CD4-positive, alpha-beta T cell treated with Interleukin-17A for 1 hour (primary cell): ENCODE data around the gene RPP14.
"Not testable (repeated sequence)": the region's sequence is repeated elsewhere in the genome, so short reads cannot be mapped to it uniquely, and the experiment has no call there.

ENCODE experiments used
- DNase-seq: peaks from one replicate; pipeline ENCODE4 v3.0.0-alpha.2; 2020

The RPP14 gene

DNA sequence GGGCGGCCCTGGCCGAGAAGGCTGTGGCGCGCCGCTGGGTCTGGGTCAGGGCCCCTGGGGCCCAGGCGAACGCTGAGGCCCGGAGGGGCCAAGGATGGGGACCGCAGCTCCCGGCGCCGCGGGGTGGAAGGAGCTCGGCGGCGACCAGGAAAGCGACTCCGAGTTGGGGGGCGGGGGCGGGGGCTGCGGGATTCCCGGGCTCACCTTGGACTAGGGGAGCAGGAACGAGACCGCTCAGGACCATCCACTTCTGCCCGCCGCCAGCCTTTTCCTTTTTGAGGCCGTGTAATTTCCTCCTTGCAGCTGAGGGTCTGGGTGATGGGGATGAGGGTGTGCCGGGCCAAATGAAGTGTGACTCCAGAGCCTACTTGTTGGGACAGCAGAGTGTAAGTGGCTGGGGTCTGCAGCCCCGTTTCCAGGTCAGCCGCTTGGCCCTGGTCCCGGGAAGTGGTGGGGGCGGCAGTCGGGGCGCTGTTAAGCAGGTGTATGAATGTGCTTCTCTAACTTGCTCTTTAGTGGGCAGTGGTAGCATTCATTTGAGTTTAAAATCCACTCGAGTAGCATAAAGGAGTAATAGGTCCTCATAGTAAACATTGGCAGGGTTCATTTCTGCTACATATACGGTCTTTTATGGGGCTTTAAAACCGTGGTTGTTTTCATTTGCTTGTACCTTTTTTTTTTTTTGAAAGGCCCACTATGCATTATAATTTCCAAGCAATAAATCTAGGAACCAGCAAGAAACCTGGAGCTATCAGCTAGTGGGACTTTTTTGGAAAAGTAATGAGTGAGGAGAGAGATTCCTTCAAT lies 27.4 kb downstream of the RPP14 start:
- DNase-seq, result peak; percentile 23

DNA sequence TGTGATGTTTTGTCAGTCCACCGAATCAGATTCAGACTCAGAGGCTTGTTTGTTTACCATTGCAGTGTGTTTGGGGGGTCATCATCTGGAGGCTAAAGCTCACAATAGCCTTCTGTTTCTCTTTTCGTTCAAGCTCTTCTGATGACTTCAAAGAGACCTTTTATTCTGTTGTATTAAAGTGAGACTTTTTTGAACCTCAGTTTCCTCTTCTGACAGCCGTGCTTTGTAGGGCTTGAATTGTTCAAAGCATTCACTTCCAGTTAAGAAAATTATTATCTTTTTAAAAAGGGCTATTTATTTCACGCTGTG lies 27.9 kb downstream of the RPP14 start:
- DNase-seq, result no peak

DNA sequence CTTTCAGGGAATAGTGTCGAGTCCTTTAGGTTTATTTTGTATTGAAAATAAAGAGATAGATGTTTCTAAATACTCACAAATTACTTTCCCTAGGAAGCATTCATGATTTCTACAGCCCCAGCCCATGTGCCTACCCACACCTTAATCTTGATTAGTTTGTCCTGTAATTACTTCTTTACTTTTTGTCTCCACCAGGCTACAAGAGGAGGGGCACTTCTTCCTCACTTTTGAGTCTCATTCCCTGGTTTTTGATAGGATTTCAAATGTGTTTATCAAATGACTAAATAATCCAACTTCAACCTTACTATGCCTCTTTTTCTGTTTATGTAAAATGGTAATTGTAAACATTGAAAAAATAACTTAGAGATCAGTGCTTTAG lies 28.4 kb downstream of the RPP14 start:
- no peak for DNase-seq

DNA sequence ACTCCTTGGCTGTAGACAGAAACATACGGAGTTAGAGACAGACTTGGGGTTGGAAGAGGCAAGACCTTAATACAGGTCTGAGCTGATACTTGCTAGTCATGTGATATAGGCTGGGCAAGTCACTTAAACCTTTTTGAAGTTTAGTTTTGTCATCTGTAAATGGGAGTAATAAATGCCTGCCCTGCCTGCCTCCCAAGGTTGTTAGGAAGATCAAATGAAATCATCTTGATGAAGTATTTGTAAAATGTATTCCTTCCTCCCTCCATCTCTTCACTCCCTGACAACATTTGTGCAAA lies 29.6 kb downstream of the RPP14 start:
- no peak for DNase-seq

DNA sequence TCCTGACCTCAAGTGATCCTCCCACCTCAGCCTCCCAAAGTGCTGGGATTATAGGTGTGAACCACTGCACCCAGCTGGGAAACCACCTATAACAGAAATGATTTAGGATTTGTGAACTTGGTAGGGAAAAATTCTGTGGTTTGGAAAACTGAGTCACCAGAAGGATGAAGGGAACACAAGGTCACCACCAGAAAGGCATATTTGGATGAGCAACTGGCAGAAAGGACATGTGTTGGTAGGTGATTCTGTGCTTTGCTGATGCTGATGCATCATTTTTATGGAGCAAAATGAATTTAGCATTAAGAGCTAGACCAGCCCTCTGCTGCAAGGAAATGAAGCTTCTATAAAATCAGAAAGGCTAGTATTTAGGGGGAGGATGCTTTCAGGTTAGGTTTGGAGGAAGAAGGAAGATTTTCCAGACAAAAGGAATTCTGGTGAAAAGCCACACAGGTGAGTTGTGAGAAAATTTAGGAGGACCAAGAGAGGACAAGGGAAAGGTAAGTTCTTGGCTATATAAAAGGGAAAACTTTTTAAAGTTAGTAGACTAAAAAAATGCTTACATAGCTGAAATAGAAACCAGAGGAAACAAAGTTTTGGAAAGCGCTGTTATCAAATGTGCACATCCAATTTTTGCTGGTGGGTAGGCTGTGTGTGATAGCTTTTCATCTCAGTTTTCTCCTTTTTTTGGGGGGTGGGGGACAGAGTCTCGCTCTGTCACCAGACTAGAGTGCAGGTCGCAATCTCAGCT lies 30.3 kb downstream of the RPP14 start:
- no peak for DNase-seq

DNA sequence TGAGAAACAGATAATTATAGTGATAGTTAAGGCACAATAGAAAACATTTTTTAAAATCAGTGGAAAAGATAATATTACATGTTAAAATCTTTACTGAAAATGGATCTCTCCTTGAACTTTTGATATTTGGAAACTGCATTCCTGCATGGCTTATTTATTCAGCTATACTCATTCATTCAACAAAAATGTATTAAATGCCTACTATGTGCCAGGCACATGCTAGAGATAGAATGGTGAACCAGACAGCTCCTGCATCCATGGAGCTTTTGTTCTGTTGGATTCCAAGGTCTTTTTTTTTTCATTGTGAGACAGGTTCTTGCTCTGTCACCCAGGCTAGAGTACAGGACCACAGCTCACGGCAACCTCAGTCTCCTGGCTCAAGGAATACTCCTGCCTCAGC lies 31.1 kb downstream of the RPP14 start:
- no peak for DNase-seq

DNA sequence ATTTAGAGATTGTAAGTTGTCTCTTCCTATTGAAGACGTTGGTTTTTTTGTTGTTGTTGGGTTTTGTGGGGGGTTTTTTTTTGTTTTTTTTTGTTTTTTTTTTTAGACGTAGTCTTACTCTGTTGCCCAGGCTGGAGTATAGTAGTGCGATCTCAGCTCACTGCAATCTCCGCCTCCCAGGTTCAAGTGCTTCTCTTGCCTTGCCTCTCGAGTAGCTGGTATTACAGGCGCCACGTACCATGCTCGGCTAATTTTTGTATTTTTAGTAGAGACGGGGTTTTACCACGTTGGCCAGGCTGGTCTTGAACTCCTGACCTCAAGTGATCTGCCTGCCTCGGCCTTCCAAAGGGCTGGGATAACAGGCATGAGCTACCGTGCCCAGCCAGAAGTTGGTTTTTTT lies 33.1 kb downstream of the RPP14 start:
- DNase-seq, result not testable (repeated sequence)

DNA sequence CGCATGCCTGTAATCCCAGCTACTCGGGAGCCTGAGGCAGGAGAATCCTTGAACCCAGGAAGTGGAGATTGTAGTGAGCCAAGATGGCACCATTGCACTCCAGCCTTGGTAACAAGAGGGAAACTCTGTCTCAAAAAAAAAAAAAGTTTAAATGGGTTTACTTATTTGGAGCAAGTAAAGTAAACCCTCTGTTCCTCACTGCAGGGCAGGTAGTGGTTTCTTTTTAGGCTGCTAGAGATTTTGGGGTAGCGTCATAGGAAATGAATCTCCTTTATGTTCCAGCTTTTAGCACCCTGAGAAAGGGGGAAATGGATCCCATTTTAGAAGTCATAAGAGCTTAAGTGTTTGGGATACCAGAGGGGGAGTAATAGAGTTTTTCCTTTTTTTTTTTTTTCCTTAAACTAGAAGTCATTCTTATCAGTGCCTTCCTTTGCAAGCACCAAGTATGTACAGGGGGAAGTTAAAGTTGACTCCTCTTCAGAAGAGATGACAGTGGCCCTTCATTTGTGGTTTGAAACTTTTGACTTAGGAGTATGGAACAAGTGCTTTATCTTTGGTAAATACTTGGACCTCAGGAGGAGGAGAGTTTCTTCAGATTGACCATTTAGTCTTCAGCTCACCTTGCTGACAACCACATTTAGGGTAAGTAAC lies 34.7 kb downstream of the RPP14 start:
- no peak for DNase-seq

DNA sequence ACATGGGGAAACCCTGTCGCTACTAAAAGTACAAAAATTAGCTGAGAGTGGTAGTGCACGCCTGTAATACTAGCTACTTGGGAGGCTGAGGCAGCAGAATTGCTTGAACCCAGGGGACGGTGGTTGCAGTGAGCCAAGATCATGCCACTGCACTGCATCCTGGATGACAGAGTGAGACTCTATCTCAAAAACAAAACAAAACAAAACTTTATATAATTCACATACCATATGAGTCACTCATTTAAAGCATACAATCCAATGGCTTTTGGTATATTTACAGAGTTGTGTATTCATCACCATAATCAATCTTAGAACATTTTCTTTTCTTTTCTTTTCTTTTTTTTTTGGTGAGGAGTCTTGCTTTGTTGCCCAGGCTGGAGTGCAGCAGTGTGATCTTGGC lies 35.3 kb downstream of the RPP14 start:
- DNase-seq, result no peak

DNA sequence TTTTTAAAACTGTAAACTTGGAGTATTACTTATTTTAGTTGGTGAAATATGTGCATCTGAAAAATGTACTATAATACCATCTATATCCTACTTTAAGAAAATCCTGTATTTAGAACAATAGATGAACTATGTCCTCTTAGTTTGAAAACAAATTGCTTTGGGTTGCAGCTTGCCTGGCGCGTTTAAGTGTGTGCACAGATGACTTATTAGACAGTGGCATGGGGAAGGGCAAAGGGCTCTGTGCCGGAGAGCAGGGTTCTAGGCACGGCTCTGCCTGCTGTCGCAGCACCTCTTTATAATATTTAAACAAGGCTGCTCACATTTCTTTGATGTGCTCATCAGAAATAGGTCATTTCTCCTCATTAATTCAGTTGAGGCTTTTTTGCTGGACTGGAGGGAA lies 36.6 kb downstream of the RPP14 start:
- DNase-seq, result no peak

DNA sequence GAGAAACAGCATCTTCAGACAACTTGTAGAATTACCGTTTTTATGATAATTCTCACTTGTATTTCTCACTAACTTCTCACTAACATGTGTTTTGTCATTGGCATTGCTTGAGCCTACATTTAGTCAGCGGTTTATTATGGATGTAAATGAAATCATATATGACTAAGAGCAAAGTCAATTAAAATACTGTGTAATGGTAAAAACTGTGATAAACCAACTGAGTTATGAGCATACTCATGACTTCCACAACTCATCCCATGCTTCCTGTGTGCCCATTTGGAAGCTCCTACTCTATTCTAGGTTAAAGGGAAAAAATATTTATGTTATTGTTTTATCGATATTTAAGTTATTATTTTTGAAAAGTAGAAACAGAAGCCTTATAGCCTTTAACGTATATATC lies 39.4 kb downstream of the RPP14 start:
- DNase-seq, result no peak

DNA sequence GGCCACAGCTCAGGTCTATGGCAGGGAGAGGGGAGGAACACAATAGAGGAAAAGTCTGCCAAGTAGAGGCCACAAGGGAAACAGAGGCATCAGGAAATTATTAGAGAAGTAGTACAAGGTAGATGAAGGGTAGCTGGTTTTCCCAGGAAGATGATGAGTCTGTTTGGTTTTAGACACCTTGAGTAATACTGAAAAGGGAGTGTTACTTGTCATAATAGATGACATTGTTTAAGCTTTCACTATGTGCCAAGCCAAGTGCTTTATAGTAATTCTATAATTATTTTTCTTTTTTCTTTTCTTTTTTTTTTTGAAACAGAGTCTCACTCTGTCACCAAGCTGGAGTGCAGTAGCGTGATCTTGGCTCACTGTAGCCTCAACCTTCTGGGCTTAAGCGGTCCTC lies 40.3 kb downstream of the RPP14 start:
- no peak for DNase-seq

DNA sequence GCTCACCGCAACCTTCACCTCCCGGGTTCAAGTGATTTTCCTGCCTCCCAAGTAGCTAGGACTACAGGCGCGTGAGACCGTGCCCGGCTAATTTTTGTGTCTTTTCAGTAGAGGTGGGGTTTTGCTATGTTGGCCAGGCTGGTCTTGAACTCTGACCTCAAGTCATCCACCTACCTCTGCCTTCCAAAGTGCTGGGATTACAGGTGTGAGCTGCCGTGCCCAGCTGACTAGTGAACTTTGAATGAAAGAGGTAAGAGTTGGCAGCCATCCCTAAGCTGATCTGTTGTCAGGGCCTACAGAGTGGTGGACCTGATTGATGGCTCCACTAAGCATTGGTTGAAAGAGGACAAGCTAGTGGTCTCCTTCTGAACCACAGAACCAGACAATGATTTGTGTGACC lies 41.9 kb downstream of the RPP14 start:
- DNase-seq, result no peak

DNA sequence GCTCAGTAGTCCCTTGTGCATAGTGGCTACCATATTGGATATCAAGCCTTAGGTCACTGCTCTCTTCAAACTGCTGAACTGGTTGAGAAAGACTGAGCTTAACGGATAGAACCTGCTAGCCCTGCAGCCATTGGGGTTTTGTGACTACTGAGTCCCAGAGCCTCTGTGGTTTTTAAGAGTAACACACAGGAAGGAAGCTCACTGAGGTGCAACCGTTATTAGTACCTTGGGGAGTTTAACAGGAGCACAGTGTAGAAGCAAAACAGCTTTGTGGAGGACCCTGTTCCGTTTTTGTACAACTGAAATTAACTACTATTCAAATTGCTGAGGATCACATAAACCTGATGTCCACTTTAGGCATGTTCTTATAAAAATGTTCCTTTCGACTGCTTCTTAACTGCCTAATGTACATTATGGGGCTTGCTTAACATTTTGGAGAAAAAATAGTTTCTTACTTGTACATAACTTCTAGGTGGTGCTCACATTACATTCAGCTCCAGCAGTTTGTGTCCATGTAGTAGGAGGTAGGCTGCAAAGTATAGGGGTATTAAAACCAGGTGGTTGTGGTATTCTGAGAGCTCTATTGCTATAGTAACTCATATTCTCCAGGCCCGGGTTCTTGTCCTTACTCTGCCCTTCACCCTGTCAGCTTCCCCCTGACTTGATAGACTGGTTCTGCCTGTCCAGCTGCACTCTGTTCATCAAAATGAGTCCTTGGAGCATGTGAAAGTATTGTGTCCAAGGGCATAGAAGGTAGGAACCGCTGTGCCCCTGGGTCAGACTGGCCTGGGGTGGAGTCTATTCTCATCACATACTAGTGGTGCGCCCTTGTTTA lies 44.0 kb downstream of the RPP14 start:
- DNase-seq, result peak; percentile 22

DNA sequence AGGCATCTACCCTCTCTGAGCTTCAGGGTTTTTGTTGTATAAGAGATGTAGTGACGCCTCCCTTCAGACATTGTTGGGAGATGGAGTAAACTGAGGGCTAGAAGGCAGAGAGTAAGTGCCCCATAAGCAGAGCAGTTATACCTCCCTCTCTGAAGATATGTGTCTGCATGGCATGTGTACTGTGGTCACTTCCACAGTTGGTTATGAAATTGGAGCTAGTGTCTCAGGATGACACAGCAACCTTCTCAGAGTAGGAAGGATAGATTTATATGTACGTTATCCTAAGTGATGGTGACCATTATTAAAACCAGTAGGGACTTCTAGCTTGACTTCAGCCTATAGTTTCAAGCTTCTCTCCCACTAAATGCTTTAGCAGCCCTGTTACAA lies 44.6 kb downstream of the RPP14 start:
- no peak for DNase-seq

DNA sequence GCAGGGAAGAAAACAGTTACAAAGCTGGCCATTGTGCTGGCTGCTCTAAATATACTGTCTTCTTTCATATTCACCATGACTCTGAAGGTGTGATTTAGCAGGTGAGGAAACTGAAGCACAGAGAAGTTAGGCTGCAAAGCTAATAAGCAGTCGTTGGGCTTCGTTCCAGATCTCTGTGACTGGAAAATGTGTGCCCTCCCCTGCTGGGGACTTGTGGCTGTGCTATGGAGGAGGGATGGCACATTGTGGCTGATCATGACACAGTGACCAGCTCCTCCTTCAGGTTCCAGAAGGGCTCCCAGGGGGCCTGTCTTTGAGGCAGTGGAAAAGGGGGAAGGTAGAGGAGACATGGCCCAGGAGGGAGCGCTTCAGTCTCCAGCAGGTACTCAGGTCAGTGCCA lies 45.9 kb downstream of the RPP14 start:
- no peak for DNase-seq

DNA sequence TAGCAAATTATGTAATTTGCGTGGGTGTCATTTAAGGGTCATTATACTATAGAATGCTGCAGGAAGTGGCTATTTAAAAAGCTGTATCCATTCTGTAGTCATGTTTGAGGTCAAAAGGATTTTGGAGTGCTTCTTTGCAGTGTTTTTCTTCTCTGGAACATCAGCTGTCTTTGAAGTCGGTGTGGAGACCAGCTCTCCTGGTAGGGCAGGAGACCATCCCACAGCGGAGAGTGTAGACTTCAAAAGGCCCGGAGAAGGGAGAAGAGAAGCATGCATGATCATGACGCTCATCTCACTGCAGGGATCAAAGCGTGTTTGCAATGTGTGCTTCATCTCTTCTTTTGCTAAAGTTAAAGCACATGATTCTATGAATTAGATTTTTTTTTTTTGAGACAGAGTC lies 46.6 kb downstream of the RPP14 start:
- DNase-seq, result no peak

DNA sequence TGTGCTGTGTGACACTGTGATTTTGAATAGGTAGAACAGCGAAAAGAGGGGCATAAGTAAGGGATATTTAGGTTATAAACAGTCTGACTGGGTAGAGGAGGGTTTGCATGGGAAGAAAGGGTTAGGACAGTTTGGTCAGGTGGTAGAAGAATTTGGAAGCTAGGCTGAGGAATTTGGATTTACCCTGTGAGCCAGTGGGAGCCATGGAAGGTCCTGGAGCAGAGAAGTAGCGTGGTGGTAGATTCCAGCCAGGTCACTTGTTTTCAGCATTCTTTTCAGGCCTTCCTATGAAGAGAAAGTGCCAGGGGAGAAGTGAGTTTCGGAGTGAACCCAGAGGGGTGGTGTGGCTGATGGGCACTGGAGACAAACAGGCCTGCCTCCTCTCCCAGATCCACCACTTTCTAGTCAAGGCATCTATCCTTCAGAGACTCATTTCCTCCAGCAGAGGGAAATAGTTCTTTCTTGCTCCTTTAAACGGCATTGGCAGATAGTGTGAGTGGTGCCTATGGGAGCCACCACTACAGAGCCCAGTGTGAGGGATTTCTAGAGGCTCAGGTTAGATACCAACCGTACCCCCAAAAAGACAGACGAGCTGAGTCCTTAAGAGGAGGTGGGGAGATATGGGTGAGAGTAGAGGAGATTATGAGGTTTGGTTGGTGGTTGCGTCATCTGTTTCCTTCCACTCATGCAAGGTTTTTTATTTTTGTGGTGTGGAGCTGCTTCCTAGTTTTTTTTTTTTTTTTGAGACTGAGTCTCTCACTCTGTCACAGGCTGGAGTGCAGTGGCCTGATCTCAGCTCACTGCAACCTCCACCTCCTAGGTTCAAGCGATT lies 47.9 kb downstream of the RPP14 start:
- DNase-seq, result peak; percentile 23

DNA sequence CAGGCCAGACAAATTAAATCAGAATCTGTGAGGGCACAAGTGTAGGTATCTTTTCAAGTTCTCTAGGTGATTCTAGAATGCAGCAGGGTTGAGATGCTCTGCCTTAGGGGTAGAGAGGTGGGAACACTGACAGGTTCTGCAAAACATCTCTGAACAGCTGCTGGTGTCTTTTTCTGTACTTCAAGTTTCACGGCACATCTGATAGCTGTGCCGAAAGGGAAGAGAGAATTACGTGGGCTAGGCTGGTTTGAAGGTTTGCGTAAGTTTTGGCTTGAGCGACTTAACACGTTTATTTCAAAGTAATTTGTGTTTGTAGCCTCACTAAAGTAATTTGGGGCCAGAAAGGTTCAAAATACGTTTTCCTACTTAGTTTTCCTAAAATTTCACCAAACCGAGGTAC lies 49.1 kb downstream of the RPP14 start:
- no peak for DNase-seq

DNA sequence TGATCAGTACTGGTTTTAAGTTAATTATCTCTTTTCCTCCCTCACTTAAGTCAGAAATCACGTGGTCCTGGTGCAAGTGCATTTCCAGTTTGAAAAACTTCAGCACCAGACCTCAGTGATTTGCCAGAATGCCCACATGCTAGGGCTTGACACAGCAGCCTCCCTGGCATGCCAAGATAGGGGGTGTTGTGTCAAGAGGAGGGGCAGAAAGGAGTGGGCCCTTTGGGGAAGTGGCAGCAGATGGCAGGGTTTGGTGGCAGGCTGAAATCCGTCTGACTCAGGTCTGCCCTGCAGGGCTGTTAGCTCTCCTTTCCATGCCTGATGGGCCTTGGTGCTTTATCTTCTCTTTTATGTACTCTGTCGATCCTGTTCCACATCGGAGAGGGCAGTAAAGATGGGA lies 50.0 kb downstream of the RPP14 start:
- no peak for DNase-seq

DNA sequence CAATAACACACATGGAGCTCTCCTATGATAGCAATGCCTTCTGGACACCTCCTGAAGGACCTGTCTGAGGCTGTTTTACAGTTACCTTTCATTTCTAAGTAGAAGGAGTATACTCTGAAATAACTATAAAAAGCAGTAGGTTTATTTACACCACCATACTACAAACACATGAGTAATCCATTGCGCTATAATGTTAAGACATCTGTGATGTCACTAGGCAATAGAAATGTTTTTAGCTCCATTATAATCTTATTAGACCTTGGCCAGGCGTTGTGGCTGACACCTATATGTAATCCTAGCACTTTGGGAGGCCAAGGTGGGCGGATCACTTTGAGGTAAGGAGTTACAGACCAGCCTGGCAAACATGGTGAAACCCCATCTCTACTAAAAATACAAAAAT lies 51.4 kb downstream of the RPP14 start:
- DNase-seq, result no peak

DNA sequence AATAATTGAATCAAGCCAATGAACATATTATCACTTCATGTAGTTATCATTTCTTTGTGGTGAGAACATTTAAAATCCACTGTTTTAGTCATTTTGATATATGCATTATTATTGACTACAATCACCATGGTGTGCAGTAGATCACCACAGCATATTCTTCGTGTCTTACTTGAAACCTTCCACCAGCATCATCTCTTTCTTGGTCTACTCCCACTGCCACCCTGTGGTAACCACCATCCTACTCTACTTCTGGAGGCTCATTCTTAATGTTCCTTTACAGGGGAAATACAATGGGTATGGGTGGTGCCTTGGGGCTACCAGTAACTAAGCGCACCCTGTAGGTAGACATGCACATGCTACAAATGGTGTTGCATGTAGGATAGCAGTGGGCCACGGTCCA lies 52.0 kb downstream of the RPP14 start:
- no peak for DNase-seq

DNA sequence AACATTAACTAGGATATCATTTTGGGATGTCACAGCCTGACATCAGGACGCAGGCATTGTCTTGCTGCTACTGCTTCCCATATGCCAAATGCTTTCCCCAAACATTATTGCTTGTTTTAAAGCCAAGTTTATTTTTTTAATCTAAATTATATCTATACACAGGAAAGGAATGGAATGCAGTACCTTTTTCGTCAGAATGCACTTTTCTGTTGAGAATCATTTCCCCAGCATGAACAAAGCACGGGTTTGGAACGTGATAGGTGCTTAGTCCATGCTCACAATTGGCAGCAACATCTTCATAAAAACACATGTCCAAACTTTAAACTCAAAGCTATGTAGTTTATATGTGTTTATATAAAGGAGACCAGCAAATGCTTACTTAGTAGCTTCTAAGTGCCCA lies 52.8 kb downstream of the RPP14 start:
- no peak for DNase-seq
